Stimulated activated CD4-positive, alpha-beta T cell treated with anti-CD3 and anti-CD28 coated beads, Interleukin-15, amount 100 ng/mL, for 1 hour (primary cell): Measurements from ENCODE around the gene GTF3C5.

Experiments used
- DNase-seq, 2 donors: peaks; one replicate each; pipeline ENCODE4 v3.0.0-alpha.2; 2020; ENCODE audit warnings: low read depth in 1 of 2, low spot score in 1 of 2

Gene GTF3C5

GRCh38 chr9:133106511-133107244 is 75.9 kb downstream of the GTF3C5 start:
- no peak for DNase-seq

- DNase-seq, result no peak
Measured at GRCh38 chr9:133107245-133107722, 76.5 kb downstream of the GTF3C5 start.
